DND-41 (cell line): ENCODE data around the gene MEOX1.

Experiments
- ATAC-seq: fragments of 200-7000 bp; cut with Tn5 transposase; 3 replicates; pipeline ENCODE4 v1.9.1; 2021; ENCODE audit warnings: low read depth; ENCODE audit not compliant: insufficient read depth
- DNase-seq: peaks from one replicate; pipeline ENCODE4 v3.0.0-alpha.2; 2020
- H2AFZ ChIP-seq: 2 replicates; pipeline ENCODE4 v1.6.0; 2012; ENCODE audit warnings: low read depth, low read length
- H3K27ac ChIP-seq: 2 replicates; pipeline ENCODE4 v1.5.1; 2012; ENCODE audit warnings: low read length, inconsistent platforms
- H3K27me3 ChIP-seq: fragments of 200-600 bp; sonication (generic); 2 replicates; pipeline ENCODE4 v1.6.0; 2012; ENCODE audit warnings: low read length, mild to moderate bottlenecking, inconsistent platforms; ENCODE audit not compliant: insufficient read depth, poor library complexity
- H3K36me3 ChIP-seq: 2 replicates; pipeline ENCODE4 v1.5.1; 2012; ENCODE audit warnings: low read length, inconsistent platforms; ENCODE audit not compliant: insufficient read depth
- H3K4me1 ChIP-seq: 2 replicates; pipeline ENCODE4 v1.5.1; 2012; ENCODE audit warnings: mild to moderate bottlenecking, low read length; ENCODE audit not compliant: insufficient read depth
- H3K4me2 ChIP-seq: 2 replicates; pipeline ENCODE4 v1.6.0; 2012; ENCODE audit warnings: mild to moderate bottlenecking, moderate library complexity, low read length, inconsistent platforms; ENCODE audit not compliant: insufficient read depth
- H3K4me3 ChIP-seq, 2 experiments: fragments of 200-600 bp in 1 of 2; shearing (Covaris generic) in 1 of 2; 2 replicates each; pipeline ENCODE4 v1.5.1; 2012 to 2016; ENCODE audit warnings: inconsistent platforms in 2 of 2, low read length in 2 of 2, mild to moderate bottlenecking in 2 of 2, low read depth in 1 of 2, moderate library complexity in 1 of 2
- H3K79me2 ChIP-seq: 2 replicates; pipeline ENCODE4 v1.6.0; 2012; ENCODE audit warnings: low read length, inconsistent platforms; ENCODE audit not compliant: insufficient read depth
- H3K9ac ChIP-seq: 2 replicates; pipeline ENCODE4 v1.6.0; 2012; ENCODE audit warnings: low read depth, mild to moderate bottlenecking, inconsistent platforms, low read length, moderate library complexity
- H3K9me3 ChIP-seq: 2 replicates; pipeline ENCODE4 v1.5.1; 2012; ENCODE audit warnings: low read length, moderate library complexity, mild to moderate bottlenecking, inconsistent platforms; ENCODE audit not compliant: insufficient read depth, severe bottlenecking
- H4K20me1 ChIP-seq: 2 replicates; pipeline ENCODE4 v1.6.0; 2012; ENCODE audit warnings: low read length; ENCODE audit not compliant: insufficient read depth
- CTCF ChIP-seq: IDR thresholded peaks from 2 replicates; pipeline ENCODE4 v1.5.1; 2012; ENCODE audit warnings: borderline replicate concordance, low read length, moderate library complexity, mild to moderate bottlenecking; ENCODE audit not compliant: poor library complexity, severe bottlenecking; ENCODE audit errors: extremely low read depth
- EZH2 ChIP-seq: IDR thresholded peaks from 3 replicates; pipeline ENCODE4 v1.6.1; 2012; ENCODE audit warnings: borderline replicate concordance, low read depth, mild to moderate bottlenecking, moderate library complexity, low read length, inconsistent platforms; ENCODE audit not compliant: severe bottlenecking

MEOX1 gene

GRCh38 chr17:43636426-43636825 is 25.3 kb downstream of the MEOX1 start:
- Histone ChIP-seq H4K20me1 (no peaks in the 10 kb centered on the region; the same call in 1 of the 2 replicates), H3K36me3 (no peaks in the 10 kb centered on the region), H3K27ac (no peak overlapping the region), H3K4me3 (no peak overlapping the region), H3K4me2 (no peak overlapping the region), H2AFZ (no peak overlapping the region), H3K9ac (no peak overlapping the region), H3K79me2 (no peaks in the 10 kb centered on the region), H3K4me1 (no peaks in the 10 kb centered on the region), H3K27me3 (peaks cover 8% of the 10 kb centered on the region), H3K9me3 (no peaks in the 10 kb centered on the region)
- TF ChIP-seq EZH2 (no peak), CTCF (no peak)
- ATAC-seq (no peak), DNase-seq (no peak)

- H3K4me3 ChIP-seq: no peak overlapping the region
- no peaks in the 10 kb centered on the region for H3K79me2 ChIP-seq
- no peak overlapping the region for H3K27ac ChIP-seq
- H3K9ac ChIP-seq: no peak overlapping the region
- no peaks in the 10 kb centered on the region for H3K36me3 ChIP-seq
- ATAC-seq: no peak
- H3K4me1 ChIP-seq: no peaks in the 10 kb centered on the region
- no peak overlapping the region for H3K4me2 ChIP-seq
- peaks cover 8% of the 10 kb centered on the region for H3K27me3 ChIP-seq
- H2AFZ ChIP-seq: no peak overlapping the region
- DNase-seq: no peak
- no peak for TF ChIP-seq EZH2
- no peak for TF ChIP-seq CTCF
- no peaks in the 10 kb centered on the region for H3K9me3 ChIP-seq
- no peaks in the 10 kb centered on the region; the same call in 1 of the 2 replicates for H4K20me1 ChIP-seq
Observed at GRCh38 chr17:43634591-43635125, 27.1 kb downstream of the MEOX1 start.

- no peak for DNase-seq
- ATAC-seq: no peak
Observed at GRCh38 chr17:43632221-43632620, 29.5 kb downstream of the MEOX1 start.

More at GRCh38 chr17:43632221-43632620, 29.5 kb downstream of the MEOX1 start:
- Histone ChIP-seq H3K4me1 (no peaks in the 10 kb centered on the region), H2AFZ (no peak overlapping the region), H3K27ac (no peak overlapping the region), H3K9me3 (no peaks in the 10 kb centered on the region), H3K79me2 (no peaks in the 10 kb centered on the region), H4K20me1 (no peaks in the 10 kb centered on the region; the same call in 1 of the 2 replicates), H3K27me3 (peaks cover 7% of the 10 kb centered on the region), H3K4me2 (no peak overlapping the region), H3K9ac (no peak overlapping the region), H3K4me3 (no peak overlapping the region), H3K36me3 (no peaks in the 10 kb centered on the region)
- no peak for TF ChIP-seq EZH2
- no peak for TF ChIP-seq CTCF
